Thoracic aorta (tissue), 2 donors: ENCODE measurements around the gene PEX1. TPM values are rescaled to one million over a fixed set of nuclear protein-coding genes. Genes with fewer than 3 reads are reported as not detected.
"Not testable (repeated sequence)": the region's sequence is repeated elsewhere in the genome, so short reads cannot be mapped to it uniquely, and the experiment has no call there.

Experiments
- ATAC-seq: fragments of 150-250 bp; one replicate; pipeline ENCODE4 v1.8.0; 2017; ENCODE audit warnings: low read depth; ENCODE audit not compliant: insufficient number of reproducible peaks, low FRiP score
- DNase-seq: peaks from one replicate; pipeline ENCODE4 v3.0.0-alpha.2; 2020; ENCODE audit warnings: low spot score
- H3K27ac ChIP-seq, 2 donors: fragments of 200-600 bp; sonication (generic); 1 replicate in 1 of 2; 2 replicates in 1 of 2; pipeline ENCODE4 v1.5.1; 2016; ENCODE audit warnings: mild to moderate bottlenecking in 2 of 2, moderate library complexity in 2 of 2
- H3K27me3 ChIP-seq: fragments of 200-600 bp; sonication (generic); replicated peaks from 2 replicates; pipeline ENCODE4 v1.6.0; 2016; ENCODE audit warnings: mild to moderate bottlenecking; ENCODE audit not compliant: insufficient read depth
- H3K36me3 ChIP-seq: fragments of 200-600 bp; sonication (generic); one replicate; pipeline ENCODE4 v1.5.1; 2016
- H3K4me1 ChIP-seq, 2 donors: fragments of 200-600 bp; sonication (generic); 1 replicate in 1 of 2; 2 replicates in 1 of 2; pipeline versions ENCODE4 v1.5.1 to v1.6.0; 2016; ENCODE audit warnings: low read depth in 2 of 2, mild to moderate bottlenecking in 1 of 2; ENCODE audit not compliant: control insufficient read depth in 1 of 2
- H3K4me3 ChIP-seq: fragments of 200-600 bp; sonication (generic); 2 replicates; pipeline ENCODE4 v1.5.1; 2016; ENCODE audit warnings: mild to moderate bottlenecking
- H3K9me3 ChIP-seq: fragments of 200-600 bp; sonication (generic); 2 replicates; pipeline ENCODE4 v1.5.1; 2016
- CTCF ChIP-seq: fragments of 200-600 bp; sonication (generic); IDR thresholded peaks from one replicate; pipeline ENCODE4 v1.5.1; 2019; ENCODE audit warnings: antibody characterized with exemption
- total RNA-seq, 2 donors: library from RNA; depleted of rRNA; stranded (reverse); fragments of >200 nt; gene quantifications; one replicate each; pipeline versions ENCODE4 v1.1.0 to v1.2.3, GENCODE V29; 2016

PEX1 gene
- total RNA-seq, 2 donors from 2014 or later: 23.0 to 26.2 TPM

DNA sequence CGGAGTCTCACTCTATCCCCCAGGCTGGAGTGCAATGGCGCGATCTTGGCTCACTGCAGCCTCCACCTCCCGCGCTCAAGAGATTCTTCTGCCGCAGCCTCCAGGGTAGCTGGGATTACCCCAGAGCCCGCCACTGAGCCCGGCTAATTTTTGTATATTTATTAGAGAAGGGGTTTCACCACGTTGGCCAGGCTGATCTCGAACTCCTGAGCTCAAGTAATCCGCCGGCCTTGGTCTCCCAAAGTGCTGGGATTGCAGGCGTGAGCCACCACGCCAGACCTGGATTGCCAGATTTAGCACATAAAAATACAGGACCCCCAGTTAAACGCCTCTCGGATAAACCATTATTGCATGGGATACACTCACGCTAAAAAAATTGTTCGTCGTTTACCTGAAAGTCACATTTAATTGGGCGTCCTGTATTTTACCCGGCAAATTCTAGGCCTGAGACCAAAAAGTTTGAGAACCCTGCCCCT is 81.4 kb downstream of the PEX1 start:
- ATAC-seq (no peak), DNase-seq (no peak)
- H3K27ac ChIP-seq: peak overlapping the region; percentile 31 to 93
- H3K27me3 ChIP-seq: no peaks in the 10 kb centered on the region
- TF ChIP-seq CTCF: no peak
- H3K4me1 ChIP-seq: peaks cover 3 to 4% of the 10 kb centered on the region in 2 donors
- no peaks in the 10 kb centered on the region for H3K9me3 ChIP-seq
- H3K4me3 ChIP-seq: peak overlapping the region; percentile 97
- peaks cover 8% of the 10 kb centered on the region for H3K36me3 ChIP-seq

DNA sequence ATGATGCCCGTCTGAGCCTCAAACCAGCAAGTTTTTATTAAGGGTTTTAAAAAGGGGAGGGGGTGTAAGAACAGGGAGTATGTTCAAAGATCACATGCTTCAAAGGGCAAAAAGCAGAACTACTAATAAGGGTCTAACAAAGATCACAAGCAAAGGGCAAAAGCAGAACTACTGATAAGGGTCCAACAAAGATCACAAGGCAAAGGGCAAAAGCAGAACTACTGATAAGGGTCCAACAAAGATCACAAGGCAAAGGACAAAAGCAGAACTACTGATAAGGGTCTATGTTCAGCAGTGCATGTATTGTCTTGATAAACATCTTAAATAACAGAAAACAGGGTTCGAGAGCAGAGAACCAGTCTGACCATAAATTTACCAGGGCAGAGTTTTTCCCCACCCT is 85.6 kb downstream of the PEX1 start:
- DNase-seq, H3K27ac ChIP-seq, H3K9me3 ChIP-seq, H3K4me1 ChIP-seq, H3K4me3 ChIP-seq, H3K36me3 ChIP-seq, H3K27me3 ChIP-seq, ATAC-seq: not testable (repeated sequence)

GRCh38 chr7:92437956-92438491 is 90.3 kb downstream of the PEX1 start:
- H3K4me3 ChIP-seq: no peak overlapping the region
- ATAC-seq (no peak), DNase-seq (no peak)
- no peaks in the 10 kb centered on the region for H3K9me3 ChIP-seq
- H3K27ac ChIP-seq: no peak overlapping the region
- TF ChIP-seq CTCF: no peak
- no peaks in the 10 kb centered on the region for H3K36me3 ChIP-seq
- no peaks in the 10 kb centered on the region for H3K4me1 ChIP-seq
- H3K27me3 ChIP-seq: no peaks in the 10 kb centered on the region

Other genes with a start within 250 kb of the PEX1 start
- gene GATAD1, start 81.0 kb downstream of the PEX1 start, total RNA-seq: 10 to 100 TPM; 44.0 to 72.3 TPM
- not detected for gene ERVW-1, start 50.6 kb downstream of the PEX1 start, total RNA-seq
- gene RBM48, start 275 bp upstream of the PEX1 start, total RNA-seq: 10 to 100 TPM in 1 of 2 donors, 1 to 10 TPM in 1; 9.5 to 16.4 TPM
- 10 to 100 TPM; 18.1 to 29.5 TPM for gene FAM133B, start 61.9 kb upstream of the PEX1 start, total RNA-seq